Activated CD4-positive, alpha-beta memory T cell treated with anti-CD3 and anti-CD28 coated beads for 36 hours (primary cell): ENCODE results near the gene SMCR8. TPM values are rescaled to one million over a fixed set of nuclear protein-coding genes. Genes with fewer than 3 reads are reported as not detected.
"Not testable (repeated sequence)": the region's sequence is repeated elsewhere in the genome, so short reads cannot be mapped to it uniquely, and the experiment has no call there.

Experiments
- CTCF ChIA-PET: fragments of 350-600 bp; sonication (Branson Sonifier 250); formaldehyde crosslinking; loops from one replicate; lab custom pipeline; 2021; ENCODE audit warnings: antibody characterized with exemption, inconsistent platforms; lab: Charles Lee
- POLR2A ChIA-PET: fragments of 350-600 bp; sonication (Branson Sonifier 250); formaldehyde crosslinking; loops from one replicate; lab custom pipeline; 2021; ENCODE audit warnings: antibody characterized with exemption; lab: Charles Lee
- DNase-seq: peaks from one replicate; pipeline ENCODE4 v3.0.0-alpha.2; 2020
- H3K27ac Mint-ChIP-seq: one replicate; pipeline ENCODE4 v1.8.0; 2021; ENCODE audit warnings: mixed read lengths
- H3K27me3 Mint-ChIP-seq: one replicate; pipeline ENCODE4 v1.8.0; 2021; ENCODE audit warnings: mixed read lengths
- H3K36me3 Mint-ChIP-seq: one replicate; pipeline ENCODE4 v1.8.0; 2021; ENCODE audit warnings: mixed read lengths
- H3K4me1 Mint-ChIP-seq: one replicate; pipeline ENCODE4 v1.8.0; 2021; ENCODE audit warnings: low read depth, mixed read lengths
- H3K4me3 Mint-ChIP-seq: one replicate; pipeline ENCODE4 v1.8.0; 2021; ENCODE audit warnings: mild to moderate bottlenecking, mixed read lengths
- H3K9me3 Mint-ChIP-seq: one replicate; pipeline ENCODE4 v1.8.0; 2021; ENCODE audit warnings: mixed read lengths
- intact Hi-C: fragments of 100-400 bp; cut with micrococcal nuclease; formaldehyde crosslinking; loops from one replicate; pipeline ENCODE4 v1.15.1; 2023
- total RNA-seq, 2 experiments: library from RNA; stranded (reverse); gene quantifications; one replicate each; pipeline ENCODE4 v1.2.3, GENCODE V29; 2021

SMCR8 gene
- total RNA-seq, 2 experiments from 2014 or later: 11.1 to 11.3 TPM

DNA sequence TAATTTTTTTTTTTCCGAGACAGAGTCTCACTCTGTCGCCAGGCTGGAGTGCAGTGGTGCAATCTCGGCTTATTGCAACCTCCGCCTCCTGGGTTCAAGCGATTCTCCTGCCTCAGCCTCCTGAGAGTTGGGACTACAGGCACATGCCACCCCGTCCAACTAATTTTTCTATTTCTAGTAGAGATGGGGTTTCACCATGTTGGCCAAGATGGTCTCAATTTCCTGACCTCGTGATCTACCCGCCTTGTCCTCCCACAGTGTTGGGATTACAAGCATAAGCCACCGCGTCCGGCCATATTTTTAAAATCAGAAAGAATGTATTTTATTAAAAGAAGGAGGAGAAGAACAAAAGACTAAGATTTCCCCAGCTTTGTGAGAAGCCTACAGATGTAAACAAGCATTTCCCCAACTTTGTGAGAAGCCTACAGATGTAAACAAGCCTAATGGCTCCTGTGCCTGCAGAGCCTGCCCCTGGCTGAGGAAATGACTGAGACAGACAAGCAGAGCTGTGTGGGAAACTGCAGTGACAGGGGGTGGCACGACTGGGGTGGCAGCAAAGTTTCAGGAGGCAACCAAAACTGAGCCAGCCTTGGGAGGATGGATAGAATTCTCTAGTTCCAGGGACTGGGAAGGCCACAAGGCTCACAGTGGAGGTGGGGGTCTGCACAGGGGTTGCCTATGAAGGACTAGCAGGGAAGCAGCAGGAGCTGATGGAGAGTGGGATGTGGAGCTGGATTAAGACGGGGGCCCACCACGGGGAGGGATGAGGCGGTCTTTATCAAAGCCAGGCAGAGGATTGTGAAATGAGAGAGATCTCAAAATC is 23.2 kb upstream of the SMCR8 start:
- POLR2A ChIA-PET: interaction anchor here (1.0 kb wide), 1 partner anchor 17 kb away, joined by 3 read pairs; no protein-coding TSS in a partner anchor
- CTCF ChIA-PET: no interaction called here
- no peaks in the 10 kb centered on the region for H3K4me1 Mint-ChIP-seq
- H3K27me3 Mint-ChIP-seq: no peaks in the 10 kb centered on the region
- H3K9me3 Mint-ChIP-seq: no peaks in the 10 kb centered on the region
- H3K27ac Mint-ChIP-seq: no peak overlapping the region
- H3K4me3 Mint-ChIP-seq: no peak overlapping the region
- peaks cover 32% of the 10 kb centered on the region for H3K36me3 Mint-ChIP-seq
- DNase-seq: no peak
- intact Hi-C loops: no loop called here

- DNase-seq, intact Hi-C loops, H3K4me3 Mint-ChIP-seq, H3K4me1 Mint-ChIP-seq, H3K9me3 Mint-ChIP-seq, H3K27ac Mint-ChIP-seq, POLR2A ChIA-PET, CTCF ChIA-PET, H3K27me3 Mint-ChIP-seq: not testable (repeated sequence)
- H3K36me3 Mint-ChIP-seq: peaks cover 38% of the 10 kb centered on the region
These were observed 17.0 kb upstream of the SMCR8 start for GRCh38 chr17:18298061-18298460.

- Mint-ChIP-seq H3K27ac (no peak overlapping the region), H3K36me3 (peaks cover 48% of the 10 kb centered on the region)
- POLR2A ChIA-PET: no interaction called here
These were observed 14.2 kb upstream of the SMCR8 start for GRCh38 chr17:18300725-18301480.

DNA sequence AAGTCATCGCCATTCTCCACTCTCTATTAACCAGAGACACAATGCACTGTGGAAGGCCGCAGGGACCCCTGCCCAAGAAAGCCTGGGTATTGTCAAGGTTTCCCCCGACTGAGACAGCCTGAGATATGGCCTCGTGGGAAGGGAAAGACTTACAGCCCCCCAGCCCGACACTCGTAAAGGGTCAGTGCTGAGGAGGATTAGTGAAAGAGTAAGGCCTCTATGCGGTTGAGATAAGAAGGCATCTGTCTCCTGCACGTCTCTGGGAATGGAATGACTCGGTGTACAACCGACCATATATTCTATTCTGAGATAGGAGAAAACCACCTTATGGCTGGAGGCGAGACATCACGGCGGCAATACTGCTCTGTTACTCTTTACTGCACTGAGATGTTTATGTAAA is 11.9 kb upstream of the SMCR8 start:
- intact Hi-C loops, H3K27ac Mint-ChIP-seq, H3K27me3 Mint-ChIP-seq, H3K9me3 Mint-ChIP-seq, POLR2A ChIA-PET, DNase-seq, H3K4me1 Mint-ChIP-seq, H3K4me3 Mint-ChIP-seq, CTCF ChIA-PET: not testable (repeated sequence)
- H3K36me3 Mint-ChIP-seq: peaks cover 50% of the 10 kb centered on the region

More at GRCh38 chr17:18300725-18301480, 14.2 kb upstream of the SMCR8 start:
- no peak for DNase-seq
- Mint-ChIP-seq H3K27me3 (no peaks in the 10 kb centered on the region), H3K4me3 (no peak overlapping the region), H3K4me1 (no peaks in the 10 kb centered on the region), H3K9me3 (no peaks in the 10 kb centered on the region)
- intact Hi-C loops: no loop called here
- CTCF ChIA-PET: no interaction called here

GRCh38 chr17:18309202-18309601 is 5.9 kb upstream of the SMCR8 start:
- ChIA-PET POLR2A (no interaction called here), CTCF (no interaction called here)
- Mint-ChIP-seq H3K9me3 (no peaks in the 10 kb centered on the region), H3K4me3 (no peak overlapping the region), H3K36me3 (peaks cover 38% of the 10 kb centered on the region), H3K27me3 (no peaks in the 10 kb centered on the region), H3K27ac (no peak overlapping the region), H3K4me1 (peaks cover 30% of the 10 kb centered on the region)
- intact Hi-C loops: no loop called here
- no peak for DNase-seq

DNA sequence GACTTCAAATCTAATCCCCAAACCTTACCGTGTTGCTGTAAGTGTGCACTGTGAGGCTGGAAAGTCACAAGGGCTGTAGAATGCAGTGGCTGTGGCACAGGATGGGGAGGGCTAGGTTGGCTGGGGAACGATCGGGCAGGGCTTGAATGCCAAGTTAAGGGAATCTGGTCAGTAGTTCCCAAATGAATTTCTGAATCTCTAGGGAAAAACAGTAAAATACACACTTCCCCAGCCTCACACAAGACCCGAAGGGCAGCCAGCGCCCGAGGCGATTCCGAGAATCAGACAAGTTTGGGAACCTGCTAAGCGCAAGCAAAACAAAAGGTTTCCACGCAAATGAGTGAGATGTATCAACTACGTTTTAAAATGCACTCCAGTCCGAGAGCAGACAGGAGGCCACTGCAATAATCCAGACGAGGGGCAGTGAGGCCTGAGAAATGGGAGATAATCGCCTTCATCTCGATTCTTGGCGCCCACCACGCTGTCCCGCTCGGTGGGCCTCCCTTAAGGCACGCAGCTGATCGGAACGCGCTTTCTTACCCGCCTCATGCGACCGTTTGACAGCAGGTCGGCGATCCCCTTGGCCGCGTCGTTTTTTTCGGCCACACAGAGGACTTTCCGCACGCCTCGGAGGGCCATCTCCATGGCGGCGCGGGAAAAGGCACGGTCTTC is 898 bp upstream of the SMCR8 start:
- intact Hi-C loops: loop anchor here (10.0 kb wide), 1 partner anchor 471 kb away; the partner anchor contains the start of gene TVP23B
- Mint-ChIP-seq H3K27ac (peak overlapping the region; percentile 98), H3K36me3 (peaks cover 29% of the 10 kb centered on the region), H3K9me3 (no peaks in the 10 kb centered on the region), H3K4me3 (peak overlapping the region; percentile 95), H3K4me1 (peaks cover 66% of the 10 kb centered on the region), H3K27me3 (no peaks in the 10 kb centered on the region)
- ChIA-PET CTCF (interaction anchor here (0.9 to 1.0 kb wide), 3 partner anchors 67 to 311 kb away, joined by 3 to 4 read pairs (median 4); no protein-coding TSS in a partner anchor), POLR2A (interaction anchor here (0.8 kb wide), 1 partner anchor 8 kb away, joined by 3 read pairs; no protein-coding TSS in a partner anchor)
- peak; percentile 18 for DNase-seq

- peaks cover 28% of the 10 kb centered on the region for H3K36me3 Mint-ChIP-seq
- no peaks in the 10 kb centered on the region for H3K9me3 Mint-ChIP-seq
- H3K4me3 Mint-ChIP-seq: peak overlapping the region; percentile 95
- ChIA-PET CTCF (no interaction called here), POLR2A (no interaction called here)
- peak overlapping the region; percentile 98 for H3K27ac Mint-ChIP-seq
- no peaks in the 10 kb centered on the region for H3K27me3 Mint-ChIP-seq
- DNase-seq: no peak
- intact Hi-C loops: loop anchor here (1.0 to 10.0 kb wide), 6 partner anchors 48 to 469 kb away; partner anchors contain the start of genes ALKBH5, ATPAF2, GID4 and LLGL1
- peaks cover 76% of the 10 kb centered on the region for H3K4me1 Mint-ChIP-seq
These were observed 449 bp downstream of the SMCR8 start for GRCh38 chr17:18315562-18315922.

- ChIA-PET CTCF (no interaction called here), POLR2A (no interaction called here)
- peaks cover 77% of the 10 kb centered on the region for H3K4me1 Mint-ChIP-seq
- peak overlapping the region; percentile 95 for H3K4me3 Mint-ChIP-seq
- DNase-seq: no peak
- no peaks in the 10 kb centered on the region for H3K27me3 Mint-ChIP-seq
- H3K27ac Mint-ChIP-seq: peak overlapping the region; percentile 98
- H3K36me3 Mint-ChIP-seq: peaks cover 25% of the 10 kb centered on the region
- no peaks in the 10 kb centered on the region for H3K9me3 Mint-ChIP-seq
- intact Hi-C loops: loop anchor here (1.0 to 10.0 kb wide), 6 partner anchors 47 to 469 kb away; partner anchors contain the start of genes ALKBH5, ATPAF2, GID4 and LLGL1
These were observed 868 bp downstream of the SMCR8 start for GRCh38 chr17:18315961-18316360.

DNA sequence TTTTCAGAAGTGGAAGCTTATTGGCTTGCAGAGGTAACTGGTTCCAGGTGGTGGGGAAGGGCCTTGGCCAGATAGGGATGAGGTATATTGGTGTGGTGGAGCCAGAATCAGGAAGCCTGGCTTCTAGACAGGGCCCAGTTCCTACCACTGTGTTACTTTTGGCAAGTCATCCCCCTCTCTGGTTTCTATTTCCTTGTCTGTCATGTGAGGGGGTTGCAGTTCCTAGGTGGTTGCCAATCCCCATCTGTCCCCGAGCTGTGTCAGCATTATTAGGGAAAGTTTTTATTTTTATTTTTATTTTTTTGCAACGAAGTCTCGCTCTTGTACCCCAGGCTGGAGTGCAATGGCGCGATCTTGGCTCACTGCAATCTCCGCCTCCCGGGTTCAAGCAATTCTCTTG is 3.0 kb downstream of the SMCR8 start:
- CTCF ChIA-PET: no interaction called here
- Mint-ChIP-seq H3K27ac (peak overlapping the region; percentile 64), H3K27me3 (no peaks in the 10 kb centered on the region), H3K9me3 (no peaks in the 10 kb centered on the region), H3K4me3 (no peak overlapping the region), H3K4me1 (peaks cover 61% of the 10 kb centered on the region), H3K36me3 (peaks cover 19% of the 10 kb centered on the region)
- intact Hi-C loops: loop anchor here (10.0 kb wide), 1 partner anchor 467 kb away; the partner anchor contains the start of gene TVP23B
- POLR2A ChIA-PET: no interaction called here
- DNase-seq: no peak

GRCh38 chr17:18318771-18319450 is 3.8 kb downstream of the SMCR8 start:
- CTCF ChIA-PET: no interaction called here
- POLR2A ChIA-PET: no interaction called here
- peaks cover 53% of the 10 kb centered on the region for H3K4me1 Mint-ChIP-seq

GRCh38 chr17:18319604-18320256 is 4.6 kb downstream of the SMCR8 start:
- Mint-ChIP-seq H3K27me3 (no peaks in the 10 kb centered on the region), H3K4me3 (no peak overlapping the region), H3K36me3 (peaks cover 14% of the 10 kb centered on the region), H3K4me1 (peaks cover 53% of the 10 kb centered on the region), H3K27ac (no peak overlapping the region), H3K9me3 (no peaks in the 10 kb centered on the region)
- intact Hi-C loops: loop anchor here (10.0 kb wide), 1 partner anchor 465 kb away; the partner anchor contains the start of gene TVP23B
- ChIA-PET CTCF (interaction anchor here (0.8 to 1.1 kb wide), 2 partner anchors 56 to 178 kb away, joined by 3 to 4 read pairs; no protein-coding TSS in a partner anchor), POLR2A (no interaction called here)
- no peak for DNase-seq

More at GRCh38 chr17:18318771-18319450, 3.8 kb downstream of the SMCR8 start:
- DNase-seq: no peak
- no peak overlapping the region for H3K4me3 Mint-ChIP-seq
- H3K27me3 Mint-ChIP-seq: no peaks in the 10 kb centered on the region
- H3K27ac Mint-ChIP-seq: peak overlapping the region; percentile 28
- H3K36me3 Mint-ChIP-seq: peaks cover 13% of the 10 kb centered on the region
- intact Hi-C loops: loop anchor here (10.0 kb wide), 1 partner anchor 466 kb away; the partner anchor contains the start of gene TVP23B
- H3K9me3 Mint-ChIP-seq: no peaks in the 10 kb centered on the region
